Neural cell (in vitro differentiated cells): ENCODE measurements around the gene TSTD1. TPM values are rescaled to one million over a fixed set of nuclear protein-coding genes. Genes with fewer than 3 reads are reported as not detected.

Experiments
- H2AFZ ChIP-seq: fragments of 200-600, 300-800 bp; sonication (generic), shearing (Covaris generic); 2 replicates; pipeline ENCODE4 v1.6.0; 2014; ENCODE audit warnings: low read depth, mild to moderate bottlenecking, antibody characterized with exemption, low read length, moderate library complexity
- H3F3A ChIP-seq: fragments of 200-600 bp; shearing (Covaris generic); 2 replicates; pipeline ENCODE4 v1.6.1; 2016; ENCODE audit warnings: mild to moderate bottlenecking, moderate library complexity, mixed read lengths, antibody characterized with exemption, low read length; ENCODE audit not compliant: insufficient read depth, poor library complexity, severe bottlenecking
- H3K27ac ChIP-seq: fragments of 200-600, 300-800 bp; sonication (generic), shearing (Covaris generic); 2 replicates; pipeline ENCODE4 v1.5.1; 2014; ENCODE audit warnings: mild to moderate bottlenecking, low read length, moderate library complexity
- H3K27me3 ChIP-seq: fragments of 300-800, 200-600 bp; sonication (generic), shearing (Covaris generic); 2 replicates; pipeline ENCODE4 v1.6.0; 2014; ENCODE audit warnings: mild to moderate bottlenecking, low read depth, low read length, moderate library complexity; ENCODE audit not compliant: insufficient read depth
- H3K36me3 ChIP-seq: fragments of 300-800, 200-600 bp; sonication (generic), shearing (Covaris generic); 2 replicates; pipeline ENCODE4 v1.5.1; 2014; ENCODE audit warnings: mild to moderate bottlenecking, antibody characterized with exemption, low read length, moderate library complexity; ENCODE audit not compliant: insufficient read depth
- H3K4me2 ChIP-seq: fragments of 300-800, 200-600 bp; sonication (generic), shearing (Covaris generic); 2 replicates; pipeline ENCODE4 v1.6.0; 2014; ENCODE audit warnings: mild to moderate bottlenecking, low read length
- H3K4me3 ChIP-seq: fragments of 300-800, 200-600 bp; sonication (generic), shearing (Covaris generic); 2 replicates; pipeline ENCODE4 v1.5.1; 2014; ENCODE audit warnings: mild to moderate bottlenecking, low read length, moderate library complexity
- H3K79me2 ChIP-seq: fragments of 200-600 bp; shearing (Covaris generic); replicated peaks from 2 replicates; pipeline ENCODE4 v1.6.0; 2014; ENCODE audit warnings: mild to moderate bottlenecking, low read length, moderate library complexity; ENCODE audit not compliant: insufficient read depth
- H3K9ac ChIP-seq: fragments of 300-800, 200-600 bp; sonication (generic), shearing (Covaris generic); 2 replicates; pipeline ENCODE4 v1.6.1; 2016; ENCODE audit warnings: mild to moderate bottlenecking, low read length, mixed read lengths
- H3K9me2 ChIP-seq: fragments of 200-600 bp; shearing (Covaris generic); 2 replicates; pipeline ENCODE4 v1.6.1; 2016; ENCODE audit warnings: mild to moderate bottlenecking, low read length, mixed read lengths; ENCODE audit not compliant: insufficient read depth
- H3K9me3 ChIP-seq: fragments of 200-600, 300-800 bp; sonication (generic), shearing (Covaris generic); 2 replicates; pipeline ENCODE4 v1.6.1; 2016; ENCODE audit warnings: mild to moderate bottlenecking, mixed run types, low read length, moderate library complexity, mixed read lengths
- H4K20me1 ChIP-seq: fragments of 200-600 bp; shearing (Covaris generic); 2 replicates; pipeline ENCODE4 v1.6.1; 2016; ENCODE audit warnings: mild to moderate bottlenecking, mixed run types; ENCODE audit not compliant: insufficient read depth
- CTCF ChIP-seq: fragments of 450-650 bp; IDR thresholded peaks from 2 replicates; pipeline ENCODE4 v1.5.1; 2014; ENCODE audit warnings: antibody characterized with exemption, mild to moderate bottlenecking, moderate library complexity; ENCODE audit not compliant: poor library complexity, severe bottlenecking
- EP300 ChIP-seq: fragments of 450-650 bp; conservative IDR thresholded peaks from 2 replicates; pipeline ENCODE4 v1.6.1; 2014; ENCODE audit warnings: antibody characterized with exemption, mild to moderate bottlenecking, moderate library complexity; ENCODE audit not compliant: poor library complexity, severe bottlenecking
- EZH2 ChIP-seq: fragments of 200-600, 300-800 bp; shearing (Covaris generic), sonication (generic); IDR thresholded peaks from 2 replicates; pipeline ENCODE4 v1.6.1; 2014; ENCODE audit warnings: antibody characterized with exemption, low read length, borderline replicate concordance, mild to moderate bottlenecking; ENCODE audit not compliant: insufficient read depth, poor library complexity, severe bottlenecking
- MXI1 ChIP-seq: fragments of 450-650 bp; conservative IDR thresholded peaks from 2 replicates; pipeline ENCODE4 v1.6.1; 2014; ENCODE audit warnings: antibody characterized with exemption, mild to moderate bottlenecking; ENCODE audit not compliant: poor library complexity, severe bottlenecking
- POLR2AphosphoS5 ChIP-seq: IDR thresholded peaks from 2 replicates; pipeline ENCODE4 v1.6.1; 2012
- RAD21 ChIP-seq: fragments of 450-650 bp; conservative IDR thresholded peaks from 2 replicates; pipeline ENCODE4 v1.6.1; 2014; ENCODE audit warnings: antibody characterized with exemption, mild to moderate bottlenecking, moderate library complexity
- SMC3 ChIP-seq: fragments of 450-650 bp; conservative IDR thresholded peaks from 2 replicates; pipeline ENCODE4 v1.6.1; 2014; ENCODE audit warnings: antibody characterized with exemption, mild to moderate bottlenecking, moderate library complexity; ENCODE audit not compliant: poor library complexity
- TAF1 ChIP-seq: IDR thresholded peaks from 2 replicates; pipeline ENCODE4 v1.6.1; 2012; ENCODE audit warnings: low read depth
- polyA plus RNA-seq: library from polyadenylated mRNA; depleted of rRNA; stranded (reverse); fragments of >200 nt; gene quantifications from 2 replicates; pipeline ENCODE4 v1.2.3, GENCODE V29; 2014
- TF ChIP-seq, protein P1 (sequence below): IDR thresholded peaks from 2 replicates; pipeline ENCODE4 v1.6.1; 2012; ENCODE audit warnings: borderline replicate concordance

The TSTD1 gene
- polyA plus RNA-seq, 1 donor from 2014 or later: 63.5 TPM

GRCh38 chr1:161008869-161009510, 29.8 kb downstream of the TSTD1 start:
- no peak overlapping the region for H2AFZ ChIP-seq
- H3F3A ChIP-seq: no peaks in the 10 kb centered on the region
- H3K79me2 ChIP-seq: no peaks in the 10 kb centered on the region
- H3K4me2 ChIP-seq: no peak overlapping the region
- H3K27me3 ChIP-seq: no peaks in the 10 kb centered on the region
- no peak overlapping the region for H3K27ac ChIP-seq
- H3K9me3 ChIP-seq: no peaks in the 10 kb centered on the region
- H3K4me3 ChIP-seq: no peak overlapping the region
- no peak overlapping the region for H3K9ac ChIP-seq
- TF ChIP-seq RAD21 (no peak), EZH2 (no peak), TAF1 (no peak), EP300 (no peak), MXI1 (no peak), SMC3 (no peak), CTCF (no peak), POLR2AphosphoS5 (no peak)
- TF ChIP-seq, protein P1, sequence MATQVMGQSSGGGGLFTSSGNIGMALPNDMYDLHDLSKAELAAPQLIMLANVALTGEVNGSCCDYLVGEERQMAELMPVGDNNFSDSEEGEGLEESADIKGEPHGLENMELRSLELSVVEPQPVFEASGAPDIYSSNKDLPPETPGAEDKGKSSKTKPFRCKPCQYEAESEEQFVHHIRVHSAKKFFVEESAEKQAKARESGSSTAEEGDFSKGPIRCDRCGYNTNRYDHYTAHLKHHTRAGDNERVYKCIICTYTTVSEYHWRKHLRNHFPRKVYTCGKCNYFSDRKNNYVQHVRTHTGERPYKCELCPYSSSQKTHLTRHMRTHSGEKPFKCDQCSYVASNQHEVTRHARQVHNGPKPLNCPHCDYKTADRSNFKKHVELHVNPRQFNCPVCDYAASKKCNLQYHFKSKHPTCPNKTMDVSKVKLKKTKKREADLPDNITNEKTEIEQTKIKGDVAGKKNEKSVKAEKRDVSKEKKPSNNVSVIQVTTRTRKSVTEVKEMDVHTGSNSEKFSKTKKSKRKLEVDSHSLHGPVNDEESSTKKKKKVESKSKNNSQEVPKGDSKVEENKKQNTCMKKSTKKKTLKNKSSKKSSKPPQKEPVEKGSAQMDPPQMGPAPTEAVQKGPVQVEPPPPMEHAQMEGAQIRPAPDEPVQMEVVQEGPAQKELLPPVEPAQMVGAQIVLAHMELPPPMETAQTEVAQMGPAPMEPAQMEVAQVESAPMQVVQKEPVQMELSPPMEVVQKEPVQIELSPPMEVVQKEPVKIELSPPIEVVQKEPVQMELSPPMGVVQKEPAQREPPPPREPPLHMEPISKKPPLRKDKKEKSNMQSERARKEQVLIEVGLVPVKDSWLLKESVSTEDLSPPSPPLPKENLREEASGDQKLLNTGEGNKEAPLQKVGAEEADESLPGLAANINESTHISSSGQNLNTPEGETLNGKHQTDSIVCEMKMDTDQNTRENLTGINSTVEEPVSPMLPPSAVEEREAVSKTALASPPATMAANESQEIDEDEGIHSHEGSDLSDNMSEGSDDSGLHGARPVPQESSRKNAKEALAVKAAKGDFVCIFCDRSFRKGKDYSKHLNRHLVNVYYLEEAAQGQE: no peak
- H3K36me3 ChIP-seq: no peaks in the 10 kb centered on the region
- H3K9me2 ChIP-seq: no peaks in the 10 kb centered on the region
- H4K20me1 ChIP-seq: no peaks in the 10 kb centered on the region

DNA sequence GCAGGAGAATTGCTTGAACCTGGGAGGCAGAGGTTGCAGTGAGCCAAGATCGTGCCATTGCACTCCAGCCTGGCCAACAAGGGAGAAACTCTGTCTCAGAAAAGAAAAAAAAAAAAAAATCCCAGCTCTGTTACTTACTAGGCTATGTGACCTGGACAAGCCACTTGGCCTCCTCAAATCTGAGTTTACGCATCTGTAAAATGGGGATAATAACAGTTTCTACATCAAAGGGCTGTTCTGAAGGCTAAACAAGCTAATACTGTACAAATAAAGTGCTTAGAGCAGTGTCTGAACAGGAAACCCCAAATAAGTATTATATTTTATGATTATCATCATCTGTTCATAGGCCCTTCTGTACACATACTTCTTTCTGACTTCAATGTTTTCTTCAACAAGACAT, 31.4 kb downstream of the TSTD1 start:
- no peak overlapping the region for H2AFZ ChIP-seq
- no peaks in the 10 kb centered on the region for H3F3A ChIP-seq
- no peaks in the 10 kb centered on the region for H3K9me3 ChIP-seq
- H3K9me2 ChIP-seq: no peaks in the 10 kb centered on the region
- TF ChIP-seq EZH2 (no peak), POLR2AphosphoS5 (no peak), EP300 (no peak)
- no peaks in the 10 kb centered on the region for H4K20me1 ChIP-seq
- H3K4me2 ChIP-seq: no peak overlapping the region
- H3K79me2 ChIP-seq: no peaks in the 10 kb centered on the region
- no peaks in the 10 kb centered on the region for H3K36me3 ChIP-seq
- no peak overlapping the region for H3K27ac ChIP-seq
- no peak overlapping the region for H3K9ac ChIP-seq
- H3K27me3 ChIP-seq: no peaks in the 10 kb centered on the region
- no peak overlapping the region for H3K4me3 ChIP-seq
